Mammary epithelial cell (primary cell): ENCODE results near the gene CNOT9.

Source experiments
- EZH2 ChIP-seq: IDR thresholded peaks from 2 replicates; pipeline ENCODE4 v1.6.1; 2012; ENCODE audit warnings: low read length, inconsistent platforms, borderline replicate concordance
- TF ChIP-seq, protein P1 (sequence below), 2 donors: IDR thresholded peaks in 1 of 2; conservative IDR thresholded peaks in 1 of 2; 2 replicates each; pipeline ENCODE4 v1.5.1; 2011 to 2012; ENCODE audit warnings: inconsistent platforms in 2 of 2, low read length in 2 of 2, mild to moderate bottlenecking in 2 of 2, control low read depth in 1 of 2, low read depth in 1 of 2; ENCODE audit not compliant: insufficient read depth in 1 of 2; ENCODE audit errors: extremely low read depth in 1 of 2

DNA sequence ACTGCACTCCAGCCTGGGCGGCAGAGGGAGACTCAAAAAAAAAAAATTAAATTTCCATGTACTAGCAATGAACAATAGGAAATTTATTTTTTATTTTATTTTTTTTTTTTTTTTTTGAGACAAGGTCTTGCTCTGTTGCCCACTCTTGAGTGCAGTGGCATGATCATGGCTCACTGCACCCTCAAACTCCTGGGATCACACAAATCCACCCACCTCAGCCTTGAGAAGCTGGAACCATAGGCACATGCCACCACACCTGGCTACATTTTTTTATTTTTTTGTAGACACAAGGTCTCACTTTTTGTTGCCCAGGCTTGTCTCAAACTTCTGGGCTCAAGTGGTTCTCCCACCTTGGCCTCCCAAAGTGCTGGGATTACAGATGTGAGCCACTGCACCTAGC, 16.9 kb downstream of the CNOT9 start:
- TF ChIP-seq, protein P1, sequence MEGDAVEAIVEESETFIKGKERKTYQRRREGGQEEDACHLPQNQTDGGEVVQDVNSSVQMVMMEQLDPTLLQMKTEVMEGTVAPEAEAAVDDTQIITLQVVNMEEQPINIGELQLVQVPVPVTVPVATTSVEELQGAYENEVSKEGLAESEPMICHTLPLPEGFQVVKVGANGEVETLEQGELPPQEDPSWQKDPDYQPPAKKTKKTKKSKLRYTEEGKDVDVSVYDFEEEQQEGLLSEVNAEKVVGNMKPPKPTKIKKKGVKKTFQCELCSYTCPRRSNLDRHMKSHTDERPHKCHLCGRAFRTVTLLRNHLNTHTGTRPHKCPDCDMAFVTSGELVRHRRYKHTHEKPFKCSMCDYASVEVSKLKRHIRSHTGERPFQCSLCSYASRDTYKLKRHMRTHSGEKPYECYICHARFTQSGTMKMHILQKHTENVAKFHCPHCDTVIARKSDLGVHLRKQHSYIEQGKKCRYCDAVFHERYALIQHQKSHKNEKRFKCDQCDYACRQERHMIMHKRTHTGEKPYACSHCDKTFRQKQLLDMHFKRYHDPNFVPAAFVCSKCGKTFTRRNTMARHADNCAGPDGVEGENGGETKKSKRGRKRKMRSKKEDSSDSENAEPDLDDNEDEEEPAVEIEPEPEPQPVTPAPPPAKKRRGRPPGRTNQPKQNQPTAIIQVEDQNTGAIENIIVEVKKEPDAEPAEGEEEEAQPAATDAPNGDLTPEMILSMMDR (conservative IDR thresholded peaks at IDR 0.05 in 1 of 2, IDR thresholded peaks at IDR 0.05 in 1 of 2; ENCODE audit: extremely low read depth in 1 of 2, insufficient read depth in 1 of 2, low read depth in 1 of 2, low read length in 2 of 2) = no peak
- TF ChIP-seq EZH2 = no peak
